ENCODE results near the gene ERMN. TPM values are rescaled to one million over a fixed set of nuclear protein-coding genes. Genes with fewer than 3 reads are reported as not detected.

The ERMN gene
- total and polyA plus RNA-seq, 12 donors: 0.07 to 0.09 TPM; not detected in 10

DNA sequence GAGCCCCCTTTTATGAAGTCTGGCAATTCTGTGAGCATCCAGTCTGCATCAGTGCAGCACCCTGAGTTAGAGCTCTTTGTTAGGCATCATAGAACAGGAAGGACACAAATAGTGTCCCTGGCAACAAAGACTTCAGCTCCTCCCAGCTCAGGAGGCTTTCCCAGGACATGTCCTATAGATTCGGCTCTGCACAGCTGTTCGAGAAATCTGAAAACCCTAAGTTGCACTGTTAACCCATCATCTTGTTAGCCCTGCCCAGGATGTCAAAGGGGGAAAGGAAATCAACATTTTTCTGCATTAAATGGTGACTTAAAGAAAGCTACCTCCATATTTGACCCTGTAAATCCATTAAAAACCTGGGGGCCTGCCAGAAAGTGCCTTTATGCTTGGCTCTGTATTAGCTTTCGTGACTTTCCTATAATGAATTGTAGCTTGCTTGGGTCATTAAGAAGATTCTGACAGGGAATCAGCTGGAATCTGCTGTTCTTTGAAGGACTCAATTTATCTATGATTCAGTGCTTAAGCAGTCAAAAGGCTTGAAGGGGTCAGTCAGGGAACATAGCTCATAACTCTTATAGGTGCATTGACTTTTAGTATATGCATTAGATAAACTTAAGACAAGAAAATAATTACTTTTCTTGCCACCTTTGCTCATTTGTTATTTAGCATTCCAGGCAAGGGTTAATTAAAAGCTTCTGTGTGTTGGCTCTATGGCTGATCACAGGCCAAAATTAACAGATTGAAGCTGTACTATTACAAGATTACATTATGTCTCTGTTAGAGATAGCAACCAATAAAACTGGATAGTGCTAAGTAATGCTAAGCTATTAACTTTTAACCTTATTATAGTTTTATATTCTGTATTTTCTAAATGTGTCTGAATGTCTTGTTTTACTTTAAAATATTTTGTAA, 20.6 kb downstream of the ERMN start:
- TF ChIP-seq CTCF (IDR thresholded peaks at IDR 0.05): no peak
- H3K36me3 ChIP-seq: no peaks in the 10 kb centered on the region
- no peaks in the 10 kb centered on the region for H3K9me3 ChIP-seq
- 26 to 35% methylated on average over 3 of the region's 3 CpGs for WGBS, 2 donors
- no peak overlapping the region for H3K27ac ChIP-seq
- no peak for ATAC-seq
- H3K4me1 ChIP-seq: peaks cover 0 to 4% (median 0%) of the 10 kb centered on the region in 9 donors
- no peak for DNase-seq
- H3K27me3 ChIP-seq: peaks cover 0 to 18% (median 9%) of the 10 kb centered on the region in 7 donors
- intact Hi-C loops (cut with DNase I): loop anchor here in 8 of 10 donors (5.0 to 10.0 kb wide), 6 partner anchors 190 to 710 kb away; no protein-coding TSS in a partner anchor
- H3K4me3 ChIP-seq: no peak overlapping the region

- H3K4me1 ChIP-seq: peaks cover 0 to 4% (median 0%) of the 10 kb centered on the region in 9 donors
- no peak overlapping the region for H3K4me3 ChIP-seq
- H3K27me3 ChIP-seq: peaks cover 0 to 18% (median 9%) of the 10 kb centered on the region in 7 donors
- 48 to 51% methylated on average over 2 of the region's 2 CpGs for WGBS, 2 donors
- TF ChIP-seq CTCF (IDR thresholded peaks at IDR 0.05): no peak
- no peak overlapping the region for H3K27ac ChIP-seq
- no peaks in the 10 kb centered on the region for H3K36me3 ChIP-seq
- ATAC-seq (no peak), DNase-seq (no peak)
- H3K9me3 ChIP-seq: no peaks in the 10 kb centered on the region
- intact Hi-C loops (cut with DNase I): loop anchor here in 8 of 10 donors (5.0 to 10.0 kb wide), 5 partner anchors 191 to 711 kb away; no protein-coding TSS in a partner anchor
These were observed 22.0 kb downstream of the ERMN start for GRCh38 chr2:157303612-157304011.

GRCh38 chr2:157302492-157303099, 23.0 kb downstream of the ERMN start:
- Histone ChIP-seq H3K36me3 (no peaks in the 10 kb centered on the region), H3K9me3 (no peaks in the 10 kb centered on the region), H3K4me1 (peaks cover 0 to 4% (median 0%) of the 10 kb centered on the region in 9 donors), H3K27me3 (peaks cover 0 to 18% (median 9%) of the 10 kb centered on the region in 7 donors), H3K4me3 (no peak overlapping the region), H3K27ac (no peak overlapping the region)
- peak; percentile 56 to 85 (median 79) for TF ChIP-seq CTCF (IDR thresholded peaks at IDR 0.05)
- intact Hi-C loops (cut with DNase I): loop anchor here in 8 of 10 donors (5.0 to 10.0 kb wide), 5 partner anchors 192 to 712 kb away; no protein-coding TSS in a partner anchor
- DNase-seq (peak in 1 of 2 donors; percentile 8), ATAC-seq (peak in 4 of 8 donors; percentile 53 to 78 (median 62))
- whole genome bisulfite sequencing, 2 donors: 36 to 37% methylated on average over 9 of the region's 9 CpGs

DNA sequence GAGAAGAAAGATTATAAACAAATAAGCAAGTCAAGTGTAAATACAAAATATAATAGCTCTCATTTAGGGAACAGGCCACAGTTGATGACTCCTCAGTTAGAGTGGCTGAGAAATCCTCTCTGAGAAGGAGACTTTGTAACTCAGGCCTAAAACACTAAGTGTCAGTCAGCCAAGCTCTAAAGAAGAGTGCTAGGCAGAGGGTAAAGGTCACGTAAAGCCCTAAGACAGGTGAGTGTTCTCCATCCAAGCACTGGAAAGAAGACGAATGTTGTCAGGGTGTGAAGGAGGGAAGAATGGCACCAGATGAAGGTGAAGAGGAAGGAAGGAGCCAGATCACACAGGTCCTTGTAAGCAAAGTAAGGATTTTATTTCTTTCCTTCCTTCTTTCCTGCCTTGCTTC, 24.3 kb downstream of the ERMN start:
- H3K4me1 ChIP-seq: no peaks in the 10 kb centered on the region
- TF ChIP-seq CTCF (IDR thresholded peaks at IDR 0.05): no peak
- intact Hi-C loops (cut with DNase I): loop anchor here in 8 of 10 donors (5.0 to 10.0 kb wide), 5 partner anchors 193 to 713 kb away; no protein-coding TSS in a partner anchor
- no peak overlapping the region for H3K27ac ChIP-seq
- ATAC-seq: no peak
- H3K36me3 ChIP-seq: no peaks in the 10 kb centered on the region
- WGBS, 2 donors: 72 to 76% methylated on average over 2 of the region's 2 CpGs
- H3K27me3 ChIP-seq: peaks cover 0 to 18% (median 9%) of the 10 kb centered on the region in 7 donors
- H3K9me3 ChIP-seq: no peaks in the 10 kb centered on the region
- H3K4me3 ChIP-seq: no peak overlapping the region
- no peak for DNase-seq
